ENCODE measurements around the gene UQCR11.

The UQCR11 gene

GRCh38 chr19:1563251-1563650, 42.0 kb downstream of the UQCR11 start:
- DNase-seq, result no peak

DNA sequence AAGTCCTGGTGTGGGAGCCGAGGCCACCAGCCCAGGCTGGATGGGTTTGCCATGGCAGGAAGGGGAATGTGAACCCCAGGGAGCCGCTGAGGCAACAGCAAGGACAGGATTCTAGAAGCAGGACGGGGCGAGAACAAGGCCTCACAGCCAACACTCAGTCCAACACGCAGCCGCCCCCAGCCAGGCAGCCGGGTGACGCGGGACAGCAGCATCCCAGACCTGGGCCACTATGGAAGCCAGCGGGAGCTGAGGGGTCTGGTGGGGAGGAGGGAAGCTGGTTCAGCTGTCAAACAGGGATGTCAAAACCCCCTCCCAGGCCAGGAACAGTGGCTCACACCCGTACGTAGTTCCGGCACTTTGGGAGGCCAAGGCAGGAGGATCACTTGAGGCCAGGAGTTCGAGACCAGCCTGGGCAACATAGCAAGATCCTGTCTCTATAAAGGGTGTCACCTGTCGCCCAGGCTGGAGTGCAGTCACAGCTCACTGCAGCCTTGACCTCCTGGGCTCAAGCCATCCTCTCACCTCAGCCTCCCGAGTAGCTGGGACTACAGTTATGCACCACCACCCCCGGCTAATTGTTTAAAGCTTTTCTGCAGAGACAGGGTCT, 43.9 kb downstream of the UQCR11 start:
- no peak for DNase-seq

GRCh38 chr19:1560286-1560882, 44.9 kb downstream of the UQCR11 start:
- no peak for DNase-seq

DNA sequence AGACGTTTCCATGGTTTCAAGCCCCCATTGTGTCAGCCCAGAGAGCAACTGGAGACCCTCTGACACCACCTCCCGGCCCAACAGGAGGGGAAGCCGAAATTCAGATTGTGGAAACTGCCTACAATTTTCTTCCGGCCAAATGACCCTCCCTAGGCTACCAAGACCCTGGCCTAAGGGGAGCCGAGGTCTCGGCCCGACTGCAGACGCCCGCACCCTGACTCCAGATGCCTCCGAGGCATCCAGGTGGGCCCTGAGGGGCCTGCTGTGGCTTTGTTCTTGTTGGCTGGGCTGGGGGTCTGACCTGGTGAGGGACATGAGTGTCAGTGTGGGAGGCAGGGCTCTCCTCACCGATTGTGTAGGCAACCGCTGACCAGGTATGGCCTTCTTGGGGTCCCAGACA, 46.7 kb downstream of the UQCR11 start:
- no peak for DNase-seq

- no peak for DNase-seq
Observed at GRCh38 chr19:1556390-1557070, 48.7 kb downstream of the UQCR11 start.

GRCh38 chr19:1555487-1556389, 49.5 kb downstream of the UQCR11 start:
- no peak for DNase-seq

DNA sequence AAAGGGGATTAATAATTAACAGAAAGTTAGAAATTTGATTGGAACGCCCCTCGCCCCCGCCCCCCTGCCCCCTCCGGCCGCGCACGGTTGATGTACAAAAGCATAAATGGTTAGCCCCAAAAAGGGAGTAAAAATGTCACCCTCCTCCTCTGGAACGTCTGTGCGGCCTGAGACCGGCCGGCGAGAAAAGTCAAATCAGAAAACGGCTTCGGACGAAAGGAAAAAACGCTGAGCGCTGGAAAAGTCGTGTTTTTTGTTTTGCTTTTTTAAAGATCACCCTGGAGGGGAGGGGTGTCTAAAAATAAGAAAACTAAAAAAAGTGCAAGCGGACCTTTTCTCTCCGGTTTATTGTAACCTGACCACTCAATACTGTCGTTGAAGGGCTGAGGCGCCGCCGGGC, 50.3 kb downstream of the UQCR11 start:
- no peak for DNase-seq

GRCh38 chr19:1553415-1553814, 51.8 kb downstream of the UQCR11 start:
- DNase-seq, result no peak

DNA sequence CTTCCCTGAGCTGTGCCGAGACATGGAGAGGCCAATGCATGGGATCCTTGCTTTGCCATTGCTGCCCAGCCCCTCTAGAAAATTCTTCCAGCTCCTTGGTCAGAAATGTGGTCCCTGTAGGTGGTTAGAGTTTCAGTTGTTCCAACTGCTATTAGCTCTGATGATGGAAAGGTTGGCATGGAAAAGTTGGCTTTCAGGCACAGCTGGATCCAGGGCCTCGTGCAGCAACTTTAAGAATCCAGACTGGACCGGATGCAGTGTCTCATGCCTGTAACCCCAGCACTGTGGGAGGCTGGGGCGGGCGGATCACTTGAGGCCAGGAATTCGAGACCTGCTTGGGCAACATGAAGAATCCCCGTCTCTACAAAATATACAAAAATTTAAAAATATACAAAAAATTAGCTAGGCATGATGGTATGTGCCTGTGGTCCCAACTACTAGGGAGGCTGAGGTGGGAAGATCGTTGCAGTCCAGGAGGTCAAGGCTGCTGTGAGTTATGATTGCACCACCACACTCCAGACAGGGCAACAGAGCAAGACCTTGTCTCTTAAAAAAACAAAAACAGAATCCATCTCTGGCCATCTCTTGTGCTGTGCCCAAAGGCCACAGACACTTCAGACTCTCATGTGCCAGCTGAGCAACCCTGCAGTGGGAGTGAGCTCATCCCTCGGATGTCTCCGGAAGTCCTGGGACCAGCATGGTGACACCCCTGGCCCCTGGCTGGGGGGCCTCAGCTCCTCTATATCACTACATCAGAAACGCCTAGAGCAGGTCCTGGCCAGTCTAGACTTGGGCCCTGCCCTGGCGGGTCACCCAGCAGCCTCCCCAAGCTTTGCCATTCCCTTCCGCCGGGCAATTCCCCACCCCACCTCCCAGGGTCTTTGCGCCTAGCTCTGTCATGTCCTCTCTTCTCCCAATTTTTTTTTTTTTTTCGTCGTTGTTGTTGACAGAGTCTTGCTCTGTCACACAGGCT, 53.9 kb downstream of the UQCR11 start:
- DNase-seq, result no peak

- DNase-seq, result no peak
Observed at GRCh38 chr19:1549332-1549945, 55.8 kb downstream of the UQCR11 start.
